ENCODE results near the gene SWAP70.
"Not testable (repeated sequence)": the region's sequence is repeated elsewhere in the genome, so short reads cannot be mapped to it uniquely, and the experiment has no call there.

The SWAP70 gene

GRCh38 chr11:9692691-9693090 is 28.8 kb downstream of the SWAP70 start:
- DNase-seq (ENCODE audit: low read depth) = no peak

- DNase-seq (ENCODE audit: low read depth) = no peak
Measured at GRCh38 chr11:9693801-9694553, 30.1 kb downstream of the SWAP70 start.

- not testable (repeated sequence) for DNase-seq (ENCODE audit: low read depth)
Measured at GRCh38 chr11:9695228-9695627, 31.4 kb downstream of the SWAP70 start.

GRCh38 chr11:9697766-9698165 is 33.9 kb downstream of the SWAP70 start:
- DNase-seq (ENCODE audit: low read depth) = no peak

GRCh38 chr11:9700105-9700801 is 36.4 kb downstream of the SWAP70 start:
- DNase-seq (ENCODE audit: low read depth) = no peak

GRCh38 chr11:9701799-9702198 is 37.9 kb downstream of the SWAP70 start:
- DNase-seq (ENCODE audit: low read depth) = no peak

- no peak for DNase-seq (ENCODE audit: low read depth)
Measured at GRCh38 chr11:9703280-9703679, 39.4 kb downstream of the SWAP70 start.

- no peak for DNase-seq (ENCODE audit: low read depth)
Measured at GRCh38 chr11:9704037-9704436, 40.2 kb downstream of the SWAP70 start.

GRCh38 chr11:9704620-9705019 is 40.7 kb downstream of the SWAP70 start:
- DNase-seq (ENCODE audit: low read depth) = no peak

GRCh38 chr11:9705361-9705760 is 41.5 kb downstream of the SWAP70 start:
- DNase-seq (ENCODE audit: low read depth) = not testable (repeated sequence)

GRCh38 chr11:9708544-9708943 is 44.7 kb downstream of the SWAP70 start:
- DNase-seq (ENCODE audit: low read depth) = no peak

- no peak for DNase-seq (ENCODE audit: low read depth)
Measured at GRCh38 chr11:9710223-9710622, 46.3 kb downstream of the SWAP70 start.

- no peak for DNase-seq (ENCODE audit: low read depth)
Measured at GRCh38 chr11:9710852-9711251, 47.0 kb downstream of the SWAP70 start.

- DNase-seq (ENCODE audit: low read depth) = no peak
Measured at GRCh38 chr11:9711454-9712307, 47.8 kb downstream of the SWAP70 start.

- DNase-seq (ENCODE audit: low read depth) = no peak
Measured at GRCh38 chr11:9714272-9714940, 50.5 kb downstream of the SWAP70 start.

- DNase-seq (ENCODE audit: low read depth) = no peak
Measured at GRCh38 chr11:9716275-9717039, 52.6 kb downstream of the SWAP70 start.

- DNase-seq (ENCODE audit: low read depth) = no peak
Measured at GRCh38 chr11:9717040-9717357, 53.1 kb downstream of the SWAP70 start.

GRCh38 chr11:9717719-9718118 is 53.8 kb downstream of the SWAP70 start:
- no peak for DNase-seq (ENCODE audit: low read depth)

GRCh38 chr11:9718147-9718546 is 54.3 kb downstream of the SWAP70 start:
- DNase-seq (ENCODE audit: low read depth) = no peak

GRCh38 chr11:9719566-9720289 is 55.9 kb downstream of the SWAP70 start:
- DNase-seq (ENCODE audit: low read depth) = no peak

GRCh38 chr11:9720290-9720630 is 56.4 kb downstream of the SWAP70 start:
- DNase-seq (ENCODE audit: low read depth) = no peak

Data from activated gamma-delta T cell treated with anti-CD3 and anti-CD28 coated beads, Interleukin-2, amount 50 U/mL, for 16 hours (primary cell).